Pancreas (tissue), 10 donors: Measurements from ENCODE around the gene NINL. TPM values are rescaled to one million over a fixed set of nuclear protein-coding genes. Genes with fewer than 3 reads are reported as not detected.

ENCODE experiments used
- ATAC-seq, 4 donors: fragments of 200-7000 bp; cut with Tn5 transposase; one replicate each; pipeline versions ENCODE4 v1.8.0 to v1.9.1; 2020; ENCODE audit warnings: mild to moderate bottlenecking in 4 of 4, moderate library complexity in 4 of 4
- DNase-seq, 6 donors: peaks; one replicate each; pipeline ENCODE4 v3.0.0-alpha.2; 2020
- FAIRE-seq: peaks from 2 replicates; lab custom pipeline; 2012; peaks lifted over from hg19 to GRCh38; lab: Jason Lieb, UNC
- H3K27ac ChIP-seq, 4 donors: fragments of 200-600 bp; sonication (generic); 1 replicate in 3 of 4; 2 replicates in 1 of 4; pipeline versions ENCODE4 v1.5.0 to v1.8.0; 2020
- H3K27me3 ChIP-seq, 4 donors: fragments of 200-600 bp; one replicate each; pipeline ENCODE4 v1.8.0; 2021
- H3K36me3 ChIP-seq, 3 donors: fragments of 200-600 bp; sonication (generic) in 1 of 3; one replicate each; pipeline versions ENCODE4 v1.5.0 to v1.8.0; 2020 to 2021
- H3K4me1 ChIP-seq, 3 donors: fragments of 200-600 bp; one replicate each; pipeline ENCODE4 v1.8.0; 2021
- H3K4me3 ChIP-seq, 4 donors: fragments of 200-600 bp; sonication (generic) in 2 of 4; one replicate each; pipeline versions ENCODE4 v1.5.0 to v1.8.0; 2020 to 2021
- H3K9me3 ChIP-seq, 4 donors: fragments of 200-600 bp; one replicate each; pipeline ENCODE4 v1.8.0; 2021
- CTCF ChIP-seq, 4 donors: fragments of 200-600 bp; sonication (generic) in 3 of 4; IDR thresholded peaks; one replicate each; pipeline versions ENCODE4 v1.5.0 to v1.8.0; 2021; ENCODE audit warnings: antibody characterized with exemption in 4 of 4
- WGBS, 2 donors: extraction: QIAGEN DNeasy Blood & Tissue Kit; methylation state at CpG; one replicate each; pipeline ENCODE4 v1.1.7; 2013; 5-methylcytosine and 5-hydroxymethylcytosine counted together
- intact Hi-C, 3 donors: fragments of 100-400 bp; cut with DNase I; formaldehyde crosslinking; loops; one replicate each; pipeline versions ENCODE4 v1.11.1 to v1.14.2; 2022
- polyA plus RNA-seq, 2 donors: library from polyadenylated mRNA; stranded (reverse); fragments of 200-250 nt; gene quantifications; one replicate each; pipeline ENCODE4 v1.2.3, GENCODE V29; 2013
- total RNA-seq, 6 donors: library from RNA; stranded (reverse); fragmentation: NEBNext Ultra II Directional in 4 of 6; extraction: Animal tissue kit (Norgen Biotek cat#: 25700) in 4 of 6; gene quantifications; one replicate each; pipeline versions ENCODE4 v1.2.1 to v1.2.4, GENCODE V29; 2021 to 2023
- donor health status: healthy with polysubstance abuse.
- donor health status: DM: no; HTN: no; CAD: no; lungs with moderate emphysema.
- donor health status: DM: no; HTN: no; CAD: no.
- donor health status: control.
- donor health status: control.
- donor health status: Bipolar disorder and iron deficiency.
- donor health status: DM: yes; HTN: yes; CAD: no.
- donor health status: DM: no; HTN: no; CAD: no.
- donor health status: DM: no; HTN: no; CAD: no.
- donor health status: DM: yes; HTN: yes; CAD: no.

Gene NINL
- total and polyA plus RNA-seq, 8 donors: 5.1 to 19.4 (median 6.5) TPM

DNA sequence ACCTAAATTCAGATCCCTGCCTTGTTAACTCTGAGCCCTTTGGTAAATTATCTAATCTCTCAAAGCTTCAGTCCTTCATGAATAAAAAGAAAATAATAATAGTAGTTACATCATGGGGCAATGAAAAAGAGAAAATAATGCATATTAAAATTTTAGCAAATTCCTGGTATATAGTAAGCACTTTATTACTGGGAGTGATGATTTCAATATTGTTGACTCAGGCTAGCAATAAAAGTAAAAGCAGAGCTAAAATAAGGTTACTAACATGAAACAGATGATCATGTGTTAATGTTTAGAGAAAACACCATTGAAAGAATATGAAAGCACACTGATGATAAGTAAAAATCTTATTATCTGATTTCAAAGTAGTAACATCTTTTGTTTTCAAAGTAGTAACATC lies 164.2 kb downstream of the NINL start:
- intact Hi-C loops: no loop called here
- DNase-seq: no peak
- Histone ChIP-seq H3K9me3 (no peaks in the 10 kb centered on the region), H3K36me3 (no peaks in the 10 kb centered on the region), H3K27me3 (no peaks in the 10 kb centered on the region), H3K4me3 (no peak overlapping the region), H3K27ac (no peak overlapping the region), H3K4me1 (no peaks in the 10 kb centered on the region)
- no peak for TF ChIP-seq CTCF (IDR thresholded peaks at IDR 0.05)
- ATAC-seq: no peak
- FAIRE-seq: no peak

- no peaks in the 10 kb centered on the region for H3K27me3 ChIP-seq
- H3K36me3 ChIP-seq: no peaks in the 10 kb centered on the region
- H3K4me3 ChIP-seq: no peak overlapping the region
- no peak for ATAC-seq
- DNase-seq: no peak
- no peaks in the 10 kb centered on the region for H3K4me1 ChIP-seq
- TF ChIP-seq CTCF (IDR thresholded peaks at IDR 0.05): no peak
- FAIRE-seq: no peak
- H3K27ac ChIP-seq: no peak overlapping the region
- WGBS, 2 donors: 89 to 95% methylated on average over 1 of the region's 1 CpG
- intact Hi-C loops: no loop called here
- no peaks in the 10 kb centered on the region for H3K9me3 ChIP-seq
Measured at GRCh38 chr20:25418776-25419175, 166.6 kb downstream of the NINL start.

- Histone ChIP-seq H3K27ac (no peak overlapping the region), H3K4me3 (no peak overlapping the region), H3K36me3 (no peaks in the 10 kb centered on the region), H3K4me1 (peaks cover 0 to 7% (median 6%) of the 10 kb centered on the region in 3 donors), H3K9me3 (no peaks in the 10 kb centered on the region), H3K27me3 (no peaks in the 10 kb centered on the region)
- 89 to 93% methylated on average over 5 of the region's 5 CpGs for WGBS, 2 donors
- intact Hi-C loops: loop anchor here in 1 of 3 donors (10.0 kb wide), 1 partner anchor 114 kb away; no protein-coding TSS in a partner anchor
- FAIRE-seq (no peak), ATAC-seq (no peak), DNase-seq (no peak)
- no peak for TF ChIP-seq CTCF (IDR thresholded peaks at IDR 0.05)
Measured at GRCh38 chr20:25408890-25409289, 176.4 kb downstream of the NINL start.

DNA sequence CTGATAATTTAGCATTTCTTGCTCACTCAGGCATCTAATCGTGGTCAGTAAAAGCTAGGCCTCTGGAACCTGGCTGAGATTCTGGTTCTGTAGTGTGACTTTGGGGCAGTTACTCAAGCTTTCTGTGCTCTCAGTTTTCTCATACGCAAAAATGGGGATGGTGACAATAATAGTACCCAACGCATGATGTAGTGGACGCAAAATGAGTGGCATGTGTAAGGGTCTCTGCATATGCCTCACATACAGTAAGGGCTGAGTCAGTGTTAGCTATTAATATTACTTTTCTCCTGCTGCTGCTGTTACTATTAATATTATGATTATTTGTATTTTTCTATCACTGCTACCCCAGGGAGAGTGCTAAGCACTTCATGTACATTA lies 177.2 kb downstream of the NINL start:
- Histone ChIP-seq H3K4me1 (peaks cover 0 to 7% (median 6%) of the 10 kb centered on the region in 3 donors), H3K27ac (no peak overlapping the region), H3K9me3 (no peaks in the 10 kb centered on the region), H3K4me3 (peak overlapping the region; percentile 58 to 80 (median 67)), H3K36me3 (no peaks in the 10 kb centered on the region), H3K27me3 (no peaks in the 10 kb centered on the region)
- intact Hi-C loops: loop anchor here in 1 of 3 donors (10.0 kb wide), 1 partner anchor 113 kb away; no protein-coding TSS in a partner anchor
- FAIRE-seq: no peak
- ATAC-seq: no peak
- TF ChIP-seq CTCF (IDR thresholded peaks at IDR 0.05): no peak
- 2 to 5% methylated on average over 4 of the region's 4 CpGs for WGBS, 2 donors
- DNase-seq: no peak

DNA sequence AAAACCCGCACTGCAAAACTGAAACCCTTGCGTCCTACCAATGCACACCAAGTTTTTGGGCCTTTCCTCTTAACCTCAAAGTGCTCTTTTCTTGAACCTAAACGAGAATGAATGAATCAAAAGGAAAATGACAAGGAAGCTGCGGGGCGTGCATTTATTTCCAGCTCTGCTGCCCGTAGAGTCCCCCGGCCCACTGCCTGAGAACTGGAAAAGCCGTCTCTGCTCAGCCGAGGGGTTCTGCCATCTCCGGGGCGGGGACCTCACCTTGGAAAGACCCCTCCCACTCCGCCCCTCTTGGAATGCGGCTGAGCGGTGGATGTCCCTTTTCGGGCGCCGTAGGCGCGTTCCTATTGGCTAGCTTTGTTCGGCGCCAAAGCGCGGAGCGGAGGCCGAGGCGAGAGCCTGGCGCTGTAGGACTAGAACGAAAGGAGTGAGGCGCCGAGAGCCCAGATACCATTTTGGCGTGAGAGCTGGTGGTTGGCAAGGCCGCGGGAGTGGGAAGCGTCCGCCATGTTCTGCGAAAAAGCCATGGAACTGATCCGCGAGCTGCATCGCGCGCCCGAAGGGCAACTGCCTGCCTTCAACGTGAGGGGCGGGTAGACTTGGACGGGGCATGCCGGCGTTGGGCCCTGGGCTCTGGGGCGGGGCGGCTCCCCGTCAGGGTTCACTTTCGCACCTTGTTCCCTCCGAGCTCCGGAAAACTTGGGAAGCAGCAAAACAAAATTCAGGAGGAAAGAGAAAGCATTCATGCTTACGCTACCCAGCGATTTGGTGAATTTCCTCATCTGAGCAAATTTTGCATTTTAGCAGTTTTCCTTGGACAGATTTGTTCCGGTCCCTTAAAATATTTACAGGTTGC lies 177.8 kb downstream of the NINL start, which contains the start of gene GINS1:
GINS1 (plus strand) TSS at position 363 of the 859 bp plus-strand sequence; CDS start at position 511, 148 bp downstream.
- H3K36me3 ChIP-seq: no peaks in the 10 kb centered on the region
- 0 to 1% methylated on average over 56 of the region's 56 CpGs for WGBS, 2 donors
- H3K27ac ChIP-seq: peak within 1 kb of the TSS in 2 of 4 donors; percentile 34 to 37
- H3K27me3 ChIP-seq: no peaks in the 10 kb centered on the region
- TF ChIP-seq CTCF (IDR thresholded peaks at IDR 0.05): no peak
- FAIRE-seq (no peak), ATAC-seq (peak; percentile 97 to 99 (median 98)), DNase-seq (peak; percentile 72 to 91 (median 83))
- no peaks in the 10 kb centered on the region for H3K9me3 ChIP-seq
- peak within 1 kb of the TSS; percentile 58 to 80 (median 67) for H3K4me3 ChIP-seq
- H3K4me1 ChIP-seq: peaks cover 0 to 7% (median 6%) of the 10 kb centered on the region in 3 donors
- intact Hi-C loops: loop anchor here in 1 of 3 donors (10.0 kb wide), 1 partner anchor 113 kb away; no protein-coding TSS in a partner anchor
